ENCODE results near the gene FGF14.

Gene FGF14

DNA sequence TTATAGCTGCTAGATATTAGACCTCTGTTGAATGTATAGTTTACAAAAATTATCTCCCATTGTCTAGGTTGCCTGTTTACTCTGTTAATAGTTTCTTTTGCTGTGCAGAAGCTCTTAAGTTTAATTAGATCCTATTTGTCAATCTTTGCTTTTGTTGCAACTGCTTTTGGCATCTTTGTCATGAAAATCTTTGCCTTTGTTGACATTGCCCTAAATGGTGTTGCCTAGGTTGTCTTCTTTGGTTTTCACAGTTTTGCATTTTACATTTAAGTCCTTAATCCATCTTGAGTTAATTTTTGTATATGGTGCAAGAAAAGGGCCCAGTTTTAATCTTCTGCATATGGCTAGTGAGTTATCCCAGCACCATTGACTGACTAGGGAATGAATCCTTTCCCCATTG is 618.3 kb downstream of the FGF14 start:
- Histone ChIP-seq H3K4me2 (ENCODE audit: low read depth, low read length, poor library complexity, severe bottlenecking) (no peak overlapping the region), H3K79me2 (ENCODE audit: insufficient read depth, low read length) (no peaks in the 10 kb centered on the region), H4K20me1 (ENCODE audit: low read depth, low read length) (no peaks in the 10 kb centered on the region), H3K27me3 (ENCODE audit: low read length) (no peaks in the 10 kb centered on the region), H3K9me3 (ENCODE audit: insufficient read depth, low read length) (no peaks in the 10 kb centered on the region), H2AFZ (ENCODE audit: low read depth, low read length, severe bottlenecking) (no peak overlapping the region), H3K4me3 (ENCODE audit: insufficient read depth, low read length, poor library complexity, severe bottlenecking) (no peak overlapping the region), H3K36me3 (ENCODE audit: low read length) (no peaks in the 10 kb centered on the region), H3F3A (ENCODE audit: insufficient read depth) (no peaks in the 10 kb centered on the region), H3K9ac (ENCODE audit: low read length) (no peak overlapping the region), H3K27ac (ENCODE audit: low read depth, low read length) (no peak overlapping the region), H3K9me2 (replicated peaks; ENCODE audit: insufficient read depth, low read length) (no peaks in the 10 kb centered on the region)
- TF ChIP-seq EZH2phosphoT487 (conservative IDR thresholded peaks at IDR 0.05; ENCODE audit: low read length) = no peak
- TF ChIP-seq, protein P1, sequence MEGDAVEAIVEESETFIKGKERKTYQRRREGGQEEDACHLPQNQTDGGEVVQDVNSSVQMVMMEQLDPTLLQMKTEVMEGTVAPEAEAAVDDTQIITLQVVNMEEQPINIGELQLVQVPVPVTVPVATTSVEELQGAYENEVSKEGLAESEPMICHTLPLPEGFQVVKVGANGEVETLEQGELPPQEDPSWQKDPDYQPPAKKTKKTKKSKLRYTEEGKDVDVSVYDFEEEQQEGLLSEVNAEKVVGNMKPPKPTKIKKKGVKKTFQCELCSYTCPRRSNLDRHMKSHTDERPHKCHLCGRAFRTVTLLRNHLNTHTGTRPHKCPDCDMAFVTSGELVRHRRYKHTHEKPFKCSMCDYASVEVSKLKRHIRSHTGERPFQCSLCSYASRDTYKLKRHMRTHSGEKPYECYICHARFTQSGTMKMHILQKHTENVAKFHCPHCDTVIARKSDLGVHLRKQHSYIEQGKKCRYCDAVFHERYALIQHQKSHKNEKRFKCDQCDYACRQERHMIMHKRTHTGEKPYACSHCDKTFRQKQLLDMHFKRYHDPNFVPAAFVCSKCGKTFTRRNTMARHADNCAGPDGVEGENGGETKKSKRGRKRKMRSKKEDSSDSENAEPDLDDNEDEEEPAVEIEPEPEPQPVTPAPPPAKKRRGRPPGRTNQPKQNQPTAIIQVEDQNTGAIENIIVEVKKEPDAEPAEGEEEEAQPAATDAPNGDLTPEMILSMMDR (IDR thresholded peaks at IDR 0.05; ENCODE audit: insufficient read depth, low read length, poor library complexity, severe bottlenecking) = no peak

DNA sequence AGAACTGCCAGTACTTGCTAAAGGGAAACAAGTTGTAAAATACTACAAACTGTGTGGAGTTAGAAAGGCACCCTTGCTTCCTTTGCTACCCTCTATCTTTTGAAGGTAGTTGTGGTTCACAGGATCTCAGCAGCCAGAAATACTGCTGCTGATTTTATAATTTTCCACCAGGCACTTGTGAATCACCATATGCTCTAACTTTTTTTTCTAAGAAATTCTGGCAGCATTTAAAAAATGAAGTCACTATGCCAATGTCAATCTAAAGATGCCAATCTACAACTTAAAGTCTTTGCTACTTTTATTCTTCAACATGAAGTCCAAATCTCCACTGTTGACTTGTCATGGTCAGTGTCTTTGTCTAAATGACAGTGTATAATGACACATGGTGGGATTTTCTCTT is 621.6 kb downstream of the FGF14 start:
- Histone ChIP-seq H2AFZ (ENCODE audit: low read depth, low read length, severe bottlenecking) (no peak overlapping the region), H3F3A (ENCODE audit: insufficient read depth) (no peaks in the 10 kb centered on the region), H3K27me3 (ENCODE audit: low read length) (no peaks in the 10 kb centered on the region), H3K9me3 (ENCODE audit: insufficient read depth, low read length) (no peaks in the 10 kb centered on the region), H3K36me3 (ENCODE audit: low read length) (no peaks in the 10 kb centered on the region), H3K79me2 (ENCODE audit: insufficient read depth, low read length) (no peaks in the 10 kb centered on the region), H3K9ac (ENCODE audit: low read length) (no peak overlapping the region), H4K20me1 (ENCODE audit: low read depth, low read length) (no peaks in the 10 kb centered on the region), H3K27ac (ENCODE audit: low read depth, low read length) (no peak overlapping the region), H3K4me2 (ENCODE audit: low read depth, low read length, poor library complexity, severe bottlenecking) (no peak overlapping the region), H3K4me3 (ENCODE audit: insufficient read depth, low read length, poor library complexity, severe bottlenecking) (no peak overlapping the region), H3K9me2 (replicated peaks; ENCODE audit: insufficient read depth, low read length) (no peaks in the 10 kb centered on the region)
- TF ChIP-seq, protein P1 (IDR thresholded peaks at IDR 0.05; ENCODE audit: insufficient read depth, low read length, poor library complexity, severe bottlenecking) = no peak
- no peak for TF ChIP-seq EZH2phosphoT487 (conservative IDR thresholded peaks at IDR 0.05; ENCODE audit: low read length)

DNA sequence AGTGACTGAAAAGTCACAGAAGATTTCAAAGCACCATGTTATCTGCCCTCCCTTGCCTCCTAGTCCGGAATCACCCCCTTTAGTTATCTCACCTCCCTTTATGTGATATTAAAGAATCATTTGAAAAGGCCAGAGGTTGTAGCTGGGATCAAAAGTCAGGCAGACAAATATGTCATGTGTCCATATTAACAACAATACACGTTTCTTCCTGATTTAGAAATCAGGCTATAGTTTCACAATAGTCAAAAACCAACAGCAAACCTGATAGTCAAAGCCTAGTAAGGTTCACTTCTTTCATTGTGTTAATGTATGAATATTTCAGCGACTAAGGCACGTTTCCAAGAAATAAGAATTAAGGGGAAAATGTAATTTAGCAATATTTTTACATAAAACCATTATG is 622.7 kb downstream of the FGF14 start:
- H3K27ac ChIP-seq (ENCODE audit: low read depth, low read length) = no peak overlapping the region
- H3K36me3 ChIP-seq (ENCODE audit: low read length) = no peaks in the 10 kb centered on the region
- no peak overlapping the region for H3K9ac ChIP-seq (ENCODE audit: low read length)
- H3K4me2 ChIP-seq (ENCODE audit: low read depth, low read length, poor library complexity, severe bottlenecking) = no peak overlapping the region
- H3K79me2 ChIP-seq (ENCODE audit: insufficient read depth, low read length) = no peaks in the 10 kb centered on the region
- H3F3A ChIP-seq (ENCODE audit: insufficient read depth) = no peaks in the 10 kb centered on the region
- no peaks in the 10 kb centered on the region for H4K20me1 ChIP-seq (ENCODE audit: low read depth, low read length)
- no peaks in the 10 kb centered on the region for H3K9me2 ChIP-seq (replicated peaks; ENCODE audit: insufficient read depth, low read length)
- no peak for TF ChIP-seq EZH2phosphoT487 (conservative IDR thresholded peaks at IDR 0.05; ENCODE audit: low read length)
- TF ChIP-seq, protein P1 (IDR thresholded peaks at IDR 0.05; ENCODE audit: insufficient read depth, low read length, poor library complexity, severe bottlenecking) = no peak
- H3K4me3 ChIP-seq (ENCODE audit: insufficient read depth, low read length, poor library complexity, severe bottlenecking) = no peak overlapping the region
- H3K9me3 ChIP-seq (ENCODE audit: insufficient read depth, low read length) = no peaks in the 10 kb centered on the region
- no peak overlapping the region for H2AFZ ChIP-seq (ENCODE audit: low read depth, low read length, severe bottlenecking)
- no peaks in the 10 kb centered on the region for H3K27me3 ChIP-seq (ENCODE audit: low read length)
